Measurements from ENCODE around the gene DPP6. TPM values are rescaled to one million over a fixed set of nuclear protein-coding genes. Genes with fewer than 3 reads are reported as not detected.

Gene DPP6
- total RNA-seq, 1 donor from 2014 or later = 2.2 TPM

- Mint-ChIP-seq H3K4me3 (no peak overlapping the region), H3K4me1 (no peaks in the 10 kb centered on the region), H3K9me3 (peaks cover 6% of the 10 kb centered on the region), H3K36me3 (ENCODE audit: low read depth) (no peaks in the 10 kb centered on the region), H3K27ac (ENCODE audit: unreplicated experiment) (no peak overlapping the region), H3K27me3 (ENCODE audit: low read depth) (peaks cover 16% of the 10 kb centered on the region)
- DNase-seq (ENCODE audit: low read depth, low spot score) = no peak
- no peak for TF ChIP-seq CTCF (conservative IDR thresholded peaks at IDR 0.05)
These were observed 333.0 kb downstream of the DPP6 start for GRCh38 chr7:154385214-154385613.

- Mint-ChIP-seq H3K27ac (ENCODE audit: unreplicated experiment) (no peak overlapping the region), H3K4me3 (no peak overlapping the region), H3K4me1 (no peaks in the 10 kb centered on the region), H3K36me3 (ENCODE audit: low read depth) (no peaks in the 10 kb centered on the region), H3K9me3 (peaks cover 6% of the 10 kb centered on the region), H3K27me3 (ENCODE audit: low read depth) (peaks cover 18% of the 10 kb centered on the region)
- DNase-seq (ENCODE audit: low read depth, low spot score) = no peak
- TF ChIP-seq CTCF (conservative IDR thresholded peaks at IDR 0.05) = no peak
These were observed 335.1 kb downstream of the DPP6 start for GRCh38 chr7:154387252-154387651.

- no peaks in the 10 kb centered on the region for H3K36me3 Mint-ChIP-seq (ENCODE audit: low read depth)
- DNase-seq (ENCODE audit: low read depth, low spot score) = no peak
- H3K4me3 Mint-ChIP-seq = no peak overlapping the region
- no peak overlapping the region for H3K27ac Mint-ChIP-seq (ENCODE audit: unreplicated experiment)
- peaks cover 23% of the 10 kb centered on the region for H3K27me3 Mint-ChIP-seq (ENCODE audit: low read depth)
- no peaks in the 10 kb centered on the region for H3K4me1 Mint-ChIP-seq
- TF ChIP-seq CTCF (conservative IDR thresholded peaks at IDR 0.05) = no peak
- H3K9me3 Mint-ChIP-seq = peaks cover 6% of the 10 kb centered on the region
These were observed 336.2 kb downstream of the DPP6 start for GRCh38 chr7:154388412-154388811.

GRCh38 chr7:154388999-154389398, 336.8 kb downstream of the DPP6 start:
- no peak overlapping the region for H3K4me3 Mint-ChIP-seq
- DNase-seq (ENCODE audit: low read depth, low spot score) = no peak
- no peak overlapping the region for H3K27ac Mint-ChIP-seq (ENCODE audit: unreplicated experiment)
- H3K27me3 Mint-ChIP-seq (ENCODE audit: low read depth) = peaks cover 22% of the 10 kb centered on the region
- H3K4me1 Mint-ChIP-seq = no peaks in the 10 kb centered on the region
- no peak for TF ChIP-seq CTCF (conservative IDR thresholded peaks at IDR 0.05)
- peaks cover 6% of the 10 kb centered on the region for H3K9me3 Mint-ChIP-seq
- H3K36me3 Mint-ChIP-seq (ENCODE audit: low read depth) = no peaks in the 10 kb centered on the region

GRCh38 chr7:154390961-154391360, 338.8 kb downstream of the DPP6 start:
- DNase-seq (ENCODE audit: low read depth, low spot score) = no peak
- Mint-ChIP-seq H3K36me3 (ENCODE audit: low read depth) (no peaks in the 10 kb centered on the region), H3K9me3 (peaks cover 7% of the 10 kb centered on the region), H3K4me3 (no peak overlapping the region), H3K27me3 (ENCODE audit: low read depth) (peaks cover 24% of the 10 kb centered on the region), H3K27ac (ENCODE audit: unreplicated experiment) (no peak overlapping the region), H3K4me1 (no peaks in the 10 kb centered on the region)
- no peak for TF ChIP-seq CTCF (conservative IDR thresholded peaks at IDR 0.05)

- no peak for TF ChIP-seq CTCF (conservative IDR thresholded peaks at IDR 0.05)
- no peak overlapping the region for H3K4me3 Mint-ChIP-seq
- no peaks in the 10 kb centered on the region for H3K36me3 Mint-ChIP-seq (ENCODE audit: low read depth)
- no peaks in the 10 kb centered on the region for H3K4me1 Mint-ChIP-seq
- no peak overlapping the region for H3K27ac Mint-ChIP-seq (ENCODE audit: unreplicated experiment)
- H3K9me3 Mint-ChIP-seq = peaks cover 4% of the 10 kb centered on the region
- peaks cover 32% of the 10 kb centered on the region for H3K27me3 Mint-ChIP-seq (ENCODE audit: low read depth)
- DNase-seq (ENCODE audit: low read depth, low spot score) = no peak
These were observed 342.6 kb downstream of the DPP6 start for GRCh38 chr7:154394804-154395203.
